Effector memory CD8-positive, alpha-beta T cell (primary cell): ENCODE data around the gene SBDS.
"Not testable (repeated sequence)": the region's sequence is repeated elsewhere in the genome, so short reads cannot be mapped to it uniquely, and the experiment has no call there.

ENCODE experiments used
- ATAC-seq: fragments of 150-1000 bp; cut with Tn5 transposase; replicated peaks from 2 replicates; pipeline ENCODE4 v1.10.0; 2021; ENCODE audit warnings: mild to moderate bottlenecking, moderate library complexity
- DNase-seq, 3 experiments: peaks; one replicate each; pipeline ENCODE4 v3.0.0; 2021
- H3K27ac Mint-ChIP-seq, 2 donors: one replicate each; pipeline ENCODE4 v1.8.0; 2022; ENCODE audit warnings: mild to moderate bottlenecking in 2 of 2, mixed read lengths in 2 of 2, moderate library complexity in 2 of 2
- H3K27me3 Mint-ChIP-seq, 2 donors: one replicate each; pipeline ENCODE4 v1.8.0; 2022; ENCODE audit warnings: mixed read lengths in 2 of 2
- H3K36me3 Mint-ChIP-seq: one replicate; pipeline ENCODE4 v1.8.0; 2022; ENCODE audit warnings: mild to moderate bottlenecking, moderate library complexity, mixed read lengths; ENCODE audit not compliant: insufficient read depth
- H3K4me1 Mint-ChIP-seq, 2 donors: one replicate each; pipeline ENCODE4 v1.8.0; 2022; ENCODE audit warnings: low read depth in 2 of 2, mixed read lengths in 2 of 2
- H3K4me3 Mint-ChIP-seq, 2 donors: one replicate each; pipeline ENCODE4 v1.8.0; 2022; ENCODE audit warnings: mild to moderate bottlenecking in 2 of 2, mixed read lengths in 2 of 2, moderate library complexity in 2 of 2
- H3K9me3 Mint-ChIP-seq, 2 donors: one replicate each; pipeline ENCODE4 v1.8.0; 2022; ENCODE audit warnings: mixed read lengths in 2 of 2
- total RNA-seq, 9 experiments: gene quantifications; one replicate each; lab custom pipeline; 2026; lab: John Stamatoyannopoulos, UW

Gene SBDS
- 74.6 to 469 (median 133) reads per million in 9 experiments for total RNA-seq

GRCh38 chr7:66995050-66995776 lies at the start of gene SBDS:
Gene SBDS, minus strand, starts transcription at chr7:66995586. Its CDS starts 169 bp downstream, at chr7:66995417.
- H3K9me3 Mint-ChIP-seq, H3K27me3 Mint-ChIP-seq: not testable (repeated sequence)
- DNase-seq (peak; percentile 92 to 94 (median 93)), ATAC-seq (peak; percentile 60)
- H3K4me3 Mint-ChIP-seq: peak within 1 kb of the TSS; percentile 93 to 95
- peak within 1 kb of the TSS; percentile 99 for H3K27ac Mint-ChIP-seq
- H3K36me3 Mint-ChIP-seq: peaks cover 65% of the 10 kb centered on the region
- H3K4me1 Mint-ChIP-seq: peaks cover 17 to 23% of the 10 kb centered on the region in 2 donors

DNA sequence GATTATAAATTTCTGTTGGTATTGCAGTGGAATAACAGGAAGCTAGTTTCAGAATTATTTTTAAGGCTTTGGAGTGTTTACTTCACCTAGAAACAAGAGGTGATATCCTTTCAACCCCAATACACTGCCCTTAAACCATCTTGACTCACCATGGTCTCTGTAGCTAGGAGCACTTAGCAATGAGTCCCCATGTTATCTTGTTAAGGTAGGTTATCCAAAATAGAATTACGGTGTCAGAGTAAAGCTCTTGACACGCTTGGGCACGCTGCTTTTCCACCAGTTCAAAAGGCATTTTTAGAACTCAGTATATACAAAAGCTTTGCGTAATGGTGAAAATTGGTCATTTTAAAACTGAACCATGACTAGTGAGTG lies 48.2 kb upstream of the SBDS start:
- not testable (repeated sequence) for H3K27ac Mint-ChIP-seq, ATAC-seq, H3K36me3 Mint-ChIP-seq, DNase-seq, H3K4me3 Mint-ChIP-seq, H3K27me3 Mint-ChIP-seq, H3K9me3 Mint-ChIP-seq
- H3K4me1 Mint-ChIP-seq: peaks cover 6 to 15% of the 10 kb centered on the region in 2 donors

DNA sequence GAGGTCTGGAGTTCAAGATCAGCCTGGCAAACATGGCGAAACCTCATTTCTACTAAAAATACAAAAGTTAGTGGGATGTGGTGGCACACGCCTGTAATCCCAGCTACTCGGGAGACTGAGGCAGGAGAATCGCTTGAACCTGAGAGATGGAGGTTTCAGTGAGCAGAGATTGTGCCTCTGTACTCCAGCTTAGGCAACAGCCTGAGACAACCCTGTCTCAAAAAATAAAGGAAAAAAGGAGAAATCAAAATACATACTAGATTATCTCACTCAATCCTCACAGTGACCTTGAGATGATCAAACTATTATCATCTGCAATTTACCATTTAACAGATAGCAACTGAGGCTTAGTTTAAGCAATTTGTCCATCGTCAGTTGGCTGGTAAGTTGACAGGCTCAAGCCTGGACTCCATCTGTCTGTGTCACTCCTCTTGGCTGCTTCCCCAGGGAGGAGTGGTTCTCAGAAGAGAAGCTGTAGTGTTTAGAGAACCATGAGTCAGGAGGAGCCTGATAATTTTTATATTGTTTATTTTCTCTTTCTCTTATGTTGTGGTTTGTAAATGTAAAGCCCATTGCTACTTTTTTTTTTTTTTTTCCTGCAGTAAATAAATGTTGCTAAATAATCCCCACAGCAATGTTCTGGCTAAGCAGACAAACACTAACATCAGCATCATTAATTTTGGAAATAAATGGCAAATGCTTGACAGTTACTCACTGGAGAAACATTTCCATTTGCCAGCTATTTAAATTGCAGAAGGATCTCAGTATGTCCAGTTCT lies 47.6 kb upstream of the SBDS start:
- H3K4me3 Mint-ChIP-seq, DNase-seq, H3K9me3 Mint-ChIP-seq, H3K27me3 Mint-ChIP-seq, H3K36me3 Mint-ChIP-seq, ATAC-seq: not testable (repeated sequence)
- Mint-ChIP-seq H3K27ac (peak overlapping the region; percentile 1 to 4), H3K4me1 (peaks cover 6 to 15% of the 10 kb centered on the region in 2 donors)

DNA sequence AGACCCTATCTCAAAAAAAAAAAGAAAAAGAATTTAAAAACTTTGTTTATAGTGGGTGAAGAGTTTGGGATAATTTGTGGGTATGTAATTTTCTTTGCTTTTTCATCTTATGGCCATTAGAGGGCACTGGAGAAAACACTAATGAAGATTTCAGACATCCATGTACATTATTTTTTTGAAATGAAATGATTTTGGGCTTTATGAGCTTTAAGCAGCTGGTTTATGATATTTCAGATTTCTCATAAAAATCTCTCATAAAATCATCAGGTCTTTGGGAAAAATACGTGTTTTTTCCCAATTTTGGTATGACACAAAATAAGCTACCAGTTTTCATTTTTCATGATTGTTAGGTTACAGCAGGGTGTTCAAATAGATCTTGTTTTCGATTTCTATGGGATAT lies 45.4 kb upstream of the SBDS start:
- H3K36me3 Mint-ChIP-seq, H3K4me3 Mint-ChIP-seq, H3K27me3 Mint-ChIP-seq, DNase-seq, H3K27ac Mint-ChIP-seq, ATAC-seq, H3K9me3 Mint-ChIP-seq: not testable (repeated sequence)
- H3K4me1 Mint-ChIP-seq: peaks cover 6 to 11% of the 10 kb centered on the region in 2 donors

DNA sequence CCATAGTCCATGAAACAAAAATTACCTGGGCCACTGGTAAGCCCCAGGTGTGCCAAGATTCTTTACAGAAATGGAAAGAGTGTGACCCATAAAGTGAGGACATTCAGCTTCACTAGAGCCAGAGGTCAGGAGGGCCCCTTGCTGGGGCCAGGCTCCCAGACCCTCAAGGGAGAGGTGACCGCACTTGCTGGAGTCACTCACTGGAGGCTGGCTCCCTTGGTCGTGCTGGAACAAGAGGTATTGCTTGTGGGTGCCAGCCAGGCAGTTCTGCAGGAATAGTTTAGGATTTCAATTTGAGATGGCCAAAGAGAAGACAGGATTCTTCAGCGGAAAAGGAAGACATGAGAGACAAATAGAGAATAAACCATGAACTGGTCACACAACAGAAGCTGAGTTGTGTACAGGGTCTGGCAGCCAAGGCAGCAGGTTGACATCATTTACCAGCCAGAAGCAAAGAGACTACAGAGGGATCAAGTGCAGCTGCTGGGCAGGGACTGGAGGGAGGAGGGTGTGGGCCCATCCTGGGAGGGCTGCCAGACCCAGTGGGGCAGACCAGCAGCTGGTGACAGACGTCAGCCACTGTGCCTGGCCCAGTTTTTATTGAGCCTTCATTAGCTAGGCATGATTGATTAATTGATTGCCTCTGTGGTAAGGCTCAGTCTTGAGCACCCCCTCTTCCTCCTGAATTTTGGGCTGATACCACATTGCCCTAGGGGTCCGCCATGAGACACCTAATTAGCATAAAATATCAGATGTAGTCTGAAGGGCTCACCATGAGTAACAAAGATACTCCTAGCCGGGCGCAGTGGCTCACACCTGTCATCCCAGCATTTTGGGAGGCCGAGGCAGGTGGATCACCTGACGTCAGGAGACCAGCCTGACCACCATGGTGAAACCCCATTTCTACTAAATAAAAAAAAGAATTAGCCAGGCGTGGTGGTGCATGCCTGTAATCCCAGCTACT lies 41.3 kb upstream of the SBDS start:
- peak overlapping the region in 1 of 2 donors; percentile 29 for H3K27ac Mint-ChIP-seq
- H3K36me3 Mint-ChIP-seq: peaks cover 31% of the 10 kb centered on the region
- ATAC-seq: not testable (repeated sequence)

GRCh38 chr7:67033251-67033650 lies 37.9 kb upstream of the SBDS start:
- peaks cover 45% of the 10 kb centered on the region for H3K36me3 Mint-ChIP-seq
- ATAC-seq: no peak
- H3K4me3 Mint-ChIP-seq: no peak overlapping the region
- H3K27ac Mint-ChIP-seq: no peak overlapping the region
- no peaks in the 10 kb centered on the region for H3K9me3 Mint-ChIP-seq
- no peaks in the 10 kb centered on the region for H3K4me1 Mint-ChIP-seq
- DNase-seq: no peak
- no peaks in the 10 kb centered on the region for H3K27me3 Mint-ChIP-seq

More for the DNA sequence above, 41.3 kb upstream of the SBDS start:
- not testable (repeated sequence) for H3K27me3 Mint-ChIP-seq, H3K4me3 Mint-ChIP-seq, H3K4me1 Mint-ChIP-seq, DNase-seq, H3K9me3 Mint-ChIP-seq

GRCh38 chr7:67031685-67032084 lies 36.3 kb upstream of the SBDS start:
- ATAC-seq, H3K9me3 Mint-ChIP-seq, DNase-seq, H3K4me1 Mint-ChIP-seq, H3K27me3 Mint-ChIP-seq, H3K4me3 Mint-ChIP-seq, H3K27ac Mint-ChIP-seq: not testable (repeated sequence)
- peaks cover 57% of the 10 kb centered on the region for H3K36me3 Mint-ChIP-seq

DNA sequence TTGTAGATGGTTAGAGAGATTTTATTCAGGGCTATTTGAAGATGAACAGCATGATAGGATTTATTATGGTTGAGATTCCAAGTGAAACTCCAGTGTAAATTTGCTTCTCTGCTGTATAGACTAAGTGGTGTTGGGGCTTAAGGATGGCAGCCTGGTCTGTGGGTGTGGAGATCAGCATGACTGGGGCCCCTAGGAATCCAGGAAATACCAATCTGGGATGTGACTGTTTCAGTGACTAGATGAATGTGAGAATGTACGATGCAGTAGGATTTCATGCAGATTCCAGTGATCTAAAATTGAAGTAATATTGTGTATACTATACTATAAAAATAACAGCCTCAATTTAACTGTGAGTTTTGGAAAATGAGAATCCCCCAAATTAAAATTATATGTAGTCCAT lies 30.1 kb upstream of the SBDS start:
- not testable (repeated sequence) for H3K27me3 Mint-ChIP-seq, DNase-seq, ATAC-seq, H3K4me1 Mint-ChIP-seq, H3K4me3 Mint-ChIP-seq, H3K9me3 Mint-ChIP-seq
- H3K36me3 Mint-ChIP-seq: peaks cover 68% of the 10 kb centered on the region
- H3K27ac Mint-ChIP-seq: peak overlapping the region in 1 of 2 donors; percentile 31

- no peak for DNase-seq
- H3K4me3 Mint-ChIP-seq: no peak overlapping the region
- H3K27me3 Mint-ChIP-seq: no peaks in the 10 kb centered on the region
- peaks cover 2 to 3% of the 10 kb centered on the region in 2 donors for H3K4me1 Mint-ChIP-seq
- H3K36me3 Mint-ChIP-seq: peaks cover 79% of the 10 kb centered on the region
- no peak overlapping the region for H3K27ac Mint-ChIP-seq
- no peaks in the 10 kb centered on the region for H3K9me3 Mint-ChIP-seq
- no peak for ATAC-seq
These were observed 27.1 kb upstream of the SBDS start for GRCh38 chr7:67022511-67022910.

- no peak for ATAC-seq
- Mint-ChIP-seq H3K36me3 (peaks cover 79% of the 10 kb centered on the region), H3K4me1 (peaks cover 2 to 3% of the 10 kb centered on the region in 2 donors), H3K27me3 (no peaks in the 10 kb centered on the region), H3K4me3 (no peak overlapping the region), H3K9me3 (no peaks in the 10 kb centered on the region), H3K27ac (no peak overlapping the region)
- no peak for DNase-seq
These were observed 25.9 kb upstream of the SBDS start for GRCh38 chr7:67021260-67021659.

DNA sequence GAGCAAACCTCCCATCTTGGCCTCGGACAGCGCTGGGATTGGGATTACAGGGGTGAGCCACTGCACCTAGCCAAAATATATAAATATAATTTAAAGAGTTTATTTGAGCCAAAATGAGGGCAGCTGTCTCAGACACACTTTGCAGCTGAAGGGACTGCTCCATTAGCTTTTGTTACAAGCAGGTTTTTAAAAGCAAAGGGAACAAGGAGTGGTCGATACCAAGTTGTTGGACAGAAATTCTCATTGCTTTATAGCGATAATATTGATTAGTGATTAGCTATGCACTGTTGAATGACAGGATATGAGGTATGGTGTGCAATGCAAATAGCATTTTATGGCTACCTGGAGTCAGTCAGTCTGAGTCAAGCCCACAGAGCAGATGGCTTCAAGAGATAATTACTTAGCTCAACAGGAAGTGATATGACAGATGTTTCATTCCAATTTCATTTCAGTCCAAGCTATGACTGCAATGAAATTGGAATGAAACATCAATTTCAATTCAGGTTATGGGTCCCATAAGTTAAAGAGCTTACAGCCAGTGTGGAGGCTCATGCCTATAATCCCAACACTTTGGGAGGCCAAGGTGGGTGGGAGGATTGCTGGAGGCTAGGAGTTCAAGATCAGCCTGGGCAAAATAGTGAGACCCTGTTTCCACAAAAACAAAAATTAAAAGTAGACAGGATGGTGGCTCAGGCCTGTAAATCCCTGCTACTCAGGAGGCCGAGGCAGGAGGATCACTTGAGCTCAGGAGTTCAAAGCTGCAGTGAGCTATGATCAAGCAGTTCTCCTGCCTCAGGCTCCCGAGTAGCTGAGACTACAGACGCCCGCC lies 24.4 kb upstream of the SBDS start:
- DNase-seq: no peak
- Mint-ChIP-seq H3K27ac (peak overlapping the region in 1 of 2 donors; percentile 18), H3K36me3 (peaks cover 85% of the 10 kb centered on the region), H3K4me3 (no peak overlapping the region), H3K9me3 (no peaks in the 10 kb centered on the region), H3K27me3 (no peaks in the 10 kb centered on the region), H3K4me1 (peaks cover 2 to 3% of the 10 kb centered on the region in 2 donors)
- no peak for ATAC-seq

DNA sequence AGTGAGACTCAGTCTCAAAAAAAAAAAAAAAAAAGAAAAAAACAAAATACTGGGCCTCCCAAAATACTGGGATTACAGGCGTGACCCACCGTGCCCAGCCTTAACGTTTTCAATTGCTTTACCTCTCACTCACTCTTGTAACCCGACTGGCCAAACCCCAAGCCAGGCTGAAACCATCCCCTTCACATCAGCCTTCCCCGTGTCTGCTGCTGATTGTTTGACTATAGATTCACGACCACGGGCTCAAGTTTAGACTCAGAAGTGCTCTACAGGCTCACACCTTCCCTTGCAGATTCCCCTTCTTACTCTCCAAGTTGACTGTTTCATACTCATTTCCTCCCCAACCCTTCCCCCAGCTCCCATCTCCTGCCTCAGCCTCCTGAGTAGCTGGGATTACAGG lies 23.6 kb upstream of the SBDS start:
- H3K36me3 Mint-ChIP-seq: peaks cover 90% of the 10 kb centered on the region
- peak overlapping the region in 1 of 2 donors; percentile 18 for H3K27ac Mint-ChIP-seq
- no peak overlapping the region for H3K4me3 Mint-ChIP-seq
- no peaks in the 10 kb centered on the region for H3K27me3 Mint-ChIP-seq
- DNase-seq: no peak
- no peaks in the 10 kb centered on the region for H3K9me3 Mint-ChIP-seq
- peaks cover 2 to 3% of the 10 kb centered on the region in 2 donors for H3K4me1 Mint-ChIP-seq
- ATAC-seq: no peak
